ENCODE measurements around the gene KDELR3.

KDELR3 gene

DNA sequence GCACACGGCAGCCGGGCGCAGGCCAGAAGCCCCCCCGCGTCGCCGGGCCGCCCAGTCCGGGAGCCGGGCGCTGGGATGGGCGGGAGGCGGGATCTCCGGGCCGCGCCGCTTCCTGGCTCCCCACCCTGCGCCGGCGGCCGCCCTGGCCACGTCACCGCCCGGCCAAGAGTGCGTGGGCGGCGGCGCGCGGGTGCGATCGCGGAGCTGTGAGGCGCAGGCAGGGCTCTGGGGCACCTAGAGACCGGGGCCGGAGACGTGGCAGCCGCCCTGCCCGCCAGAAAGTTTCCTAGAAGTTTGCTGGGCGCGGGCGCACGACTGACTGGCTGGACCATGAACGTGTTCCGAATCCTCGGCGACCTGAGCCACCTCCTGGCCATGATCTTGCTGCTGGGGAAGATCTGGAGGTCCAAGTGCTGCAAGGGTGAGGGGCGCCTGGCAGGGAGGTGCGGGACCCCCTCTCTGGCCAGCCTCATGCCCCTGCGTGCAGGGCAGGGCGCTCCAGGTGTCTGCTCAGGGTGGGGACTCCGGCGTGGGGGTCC is at the start of gene KDELR3:
Gene KDELR3, plus strand, starts transcription at position 193 of the 539 bp plus-strand sequence. Its CDS starts 138 bp downstream, at position 331.
- DNase-seq (ENCODE audit: low read depth in 2 of 2), result peak; percentile 57 to 73

DNA sequence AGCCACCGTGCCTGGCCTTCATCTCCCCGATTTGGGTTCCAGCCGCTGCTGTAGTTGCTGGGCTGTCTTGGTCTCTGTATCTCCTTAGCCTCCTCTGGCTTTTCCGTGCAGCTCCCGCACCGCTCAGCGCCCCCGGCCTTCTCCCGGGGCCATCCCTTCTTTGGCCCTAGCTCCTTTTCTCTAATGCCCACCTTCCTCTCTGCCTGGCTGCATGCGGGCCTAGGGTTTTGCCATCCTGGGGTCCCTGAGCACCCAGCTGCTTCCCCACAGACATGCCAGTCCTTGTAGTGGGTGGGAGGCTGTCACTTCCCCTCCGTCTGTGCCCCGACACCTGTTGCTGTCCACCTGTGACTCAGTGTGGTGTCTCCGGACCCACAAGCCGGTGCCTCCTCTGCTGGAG is 49.3 kb upstream of the KDELR3 start:
- no peak for DNase-seq (ENCODE audit: low read depth in 2 of 2)

DNA sequence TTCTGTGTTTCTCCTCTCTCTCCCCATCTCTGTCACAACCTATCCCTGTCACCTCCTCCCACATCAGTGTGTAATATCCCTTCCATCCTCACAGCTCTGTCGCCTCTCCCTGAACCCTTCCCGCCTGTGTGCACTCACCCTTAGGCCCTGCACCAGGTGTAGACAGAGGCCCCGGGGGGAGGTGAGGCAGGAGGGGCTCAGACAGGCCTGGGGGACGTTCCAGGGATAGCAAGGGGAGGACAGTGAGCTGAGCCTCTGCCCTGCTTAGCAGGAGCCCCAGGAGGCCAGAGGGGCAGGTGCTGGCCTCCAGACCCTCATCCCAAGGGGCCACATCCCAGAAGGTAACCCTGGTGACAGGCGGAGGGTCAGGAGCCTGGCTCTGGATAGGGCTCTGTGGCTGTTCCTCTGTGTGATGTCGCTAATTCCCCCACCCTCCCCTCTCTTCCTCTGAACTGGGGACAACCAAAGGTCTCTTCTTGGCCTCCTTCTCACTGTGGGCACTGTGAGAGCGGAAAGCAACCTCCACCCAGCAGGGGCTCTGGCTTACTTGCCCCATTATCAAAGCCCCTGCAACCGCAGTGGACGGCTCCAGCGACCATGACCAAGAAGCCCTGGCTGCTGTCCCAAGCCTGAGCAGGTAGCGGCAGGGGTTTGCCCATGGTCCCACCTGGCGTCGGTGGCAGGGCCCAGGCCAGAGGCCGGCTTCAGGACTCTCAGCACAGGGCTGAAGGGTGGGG is 48.6 kb upstream of the KDELR3 start:
- no peak for DNase-seq (ENCODE audit: low read depth in 2 of 2)

DNA sequence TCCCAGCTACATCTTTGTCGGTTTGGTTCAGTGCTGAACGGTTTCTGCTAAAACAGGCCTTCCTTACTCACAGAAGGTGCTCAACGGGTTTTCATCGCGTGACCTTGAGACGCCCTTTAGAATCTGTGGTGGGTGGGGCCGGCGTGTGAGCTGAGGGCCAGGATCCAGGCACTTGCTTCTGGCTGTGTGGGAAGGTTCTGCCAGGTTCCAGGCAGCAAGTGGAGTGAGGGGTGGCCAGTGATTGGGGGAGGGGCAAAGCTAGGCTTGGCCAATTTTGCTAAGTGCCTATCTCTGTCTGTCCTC is 48.1 kb upstream of the KDELR3 start:
- no peak for DNase-seq (ENCODE audit: low read depth in 2 of 2)

DNA sequence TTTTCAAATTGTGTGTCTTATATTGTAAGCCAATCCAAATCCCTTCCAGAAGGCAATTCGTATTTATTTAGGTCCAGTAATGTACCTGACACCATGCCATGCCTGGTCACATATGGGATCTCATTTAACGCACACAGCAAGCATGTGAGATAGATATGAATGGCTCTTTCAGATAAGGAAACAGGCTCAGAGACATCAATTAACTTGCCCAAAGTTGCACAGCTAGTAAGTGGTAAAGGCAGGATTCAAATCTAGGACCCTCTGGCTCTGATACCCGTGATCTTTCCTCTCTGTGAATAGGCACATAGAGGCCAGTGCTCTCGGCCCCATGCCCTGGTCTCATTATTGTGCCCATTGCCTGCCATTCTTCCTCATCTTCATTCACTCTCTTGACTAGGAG is 47.2 kb upstream of the KDELR3 start:
- DNase-seq (ENCODE audit: low read depth in 2 of 2), result no peak

DNA sequence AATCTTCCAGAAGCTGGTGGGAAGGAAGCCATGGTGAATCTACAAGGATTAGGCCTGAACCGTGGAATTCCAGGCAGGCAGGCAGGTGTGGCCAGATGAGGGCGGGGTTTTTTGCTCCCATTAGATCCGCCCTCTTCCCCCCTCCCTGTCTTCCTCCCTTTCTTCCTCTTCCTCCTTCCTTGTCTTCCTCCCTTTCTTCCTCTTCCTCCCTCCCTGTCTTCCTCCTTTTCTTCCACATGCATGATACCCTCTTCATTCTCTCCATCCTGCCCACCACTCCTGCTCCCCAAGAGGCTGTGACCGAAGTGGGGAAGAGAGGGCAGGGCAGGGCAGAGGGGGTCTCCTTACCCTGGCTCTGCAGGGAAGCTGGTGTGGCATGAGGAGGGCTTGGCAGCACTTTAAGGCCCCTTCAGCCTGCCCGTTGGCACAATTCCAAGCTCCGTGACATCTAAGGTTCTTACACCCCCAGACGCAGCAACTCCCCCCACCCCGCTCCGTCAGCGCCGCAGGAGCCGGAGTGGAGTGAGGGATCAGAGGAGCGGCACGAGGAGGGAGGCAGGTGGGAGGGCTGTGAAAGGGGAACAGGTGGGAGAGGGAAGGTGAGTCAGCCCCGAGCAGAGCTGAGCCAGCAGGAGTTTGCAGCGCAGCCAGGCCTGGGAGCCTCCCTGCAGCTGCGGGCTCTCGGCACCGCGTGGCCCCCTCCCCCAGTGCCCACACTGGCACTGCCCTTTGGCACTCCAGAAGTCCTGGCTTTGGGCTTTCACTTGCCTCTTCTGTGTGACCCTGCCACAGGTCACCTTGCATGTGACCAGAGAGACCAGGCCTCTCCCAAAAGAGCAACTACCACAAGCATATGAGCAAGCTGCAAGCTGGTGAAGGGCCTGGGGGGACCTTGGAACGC is 45.0 kb upstream of the KDELR3 start:
- DNase-seq (ENCODE audit: low read depth in 2 of 2), result no peak

DNA sequence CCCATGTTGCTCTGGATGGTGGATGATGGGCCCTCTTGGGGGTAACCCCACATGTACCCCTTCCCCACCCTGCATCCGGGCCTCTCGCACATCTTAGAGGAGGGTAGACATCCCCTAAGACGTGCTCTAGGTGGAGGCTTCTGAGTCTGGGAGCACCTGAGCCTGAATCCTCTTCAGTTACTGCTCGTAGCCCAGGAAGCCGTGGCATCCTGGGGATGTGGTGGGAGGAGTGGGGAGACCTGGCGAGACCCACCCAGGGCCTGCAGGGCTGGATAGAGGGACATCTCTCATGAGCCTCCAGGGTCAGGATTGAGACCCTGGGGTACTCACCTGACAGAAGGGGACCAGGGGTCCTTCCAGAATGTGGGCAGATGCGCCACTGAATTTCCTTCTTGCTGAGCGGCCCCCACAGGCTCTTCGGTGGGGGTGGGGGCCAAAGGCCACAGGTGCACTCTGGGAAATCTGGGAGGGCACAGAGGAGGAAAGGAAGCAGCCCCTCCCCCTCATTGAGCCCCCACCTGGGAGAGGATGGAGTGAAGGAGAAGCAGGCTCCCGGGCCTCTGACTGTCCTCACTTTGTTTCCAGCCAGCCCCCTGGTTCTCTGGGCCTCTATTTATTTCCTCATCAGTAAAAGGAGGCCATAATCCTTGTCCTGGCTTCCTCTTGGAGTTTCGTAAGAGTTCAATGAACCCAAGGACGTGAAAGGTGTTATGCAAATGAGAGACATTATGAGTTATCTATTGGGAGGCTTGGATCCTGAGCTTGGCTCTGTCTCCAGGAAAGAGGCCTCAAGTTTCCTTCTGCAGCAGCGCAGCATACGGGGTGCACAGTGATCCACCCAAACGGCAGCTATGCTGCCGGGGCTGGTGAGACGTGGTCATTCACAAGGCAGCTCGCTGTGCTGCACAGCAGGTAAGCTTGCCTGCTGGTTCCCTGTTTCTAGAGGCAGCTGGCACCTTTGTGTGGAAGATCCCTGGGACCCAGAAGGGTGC is 44.1 kb upstream of the KDELR3 start:
- DNase-seq (ENCODE audit: low read depth in 2 of 2), result no peak

DNA sequence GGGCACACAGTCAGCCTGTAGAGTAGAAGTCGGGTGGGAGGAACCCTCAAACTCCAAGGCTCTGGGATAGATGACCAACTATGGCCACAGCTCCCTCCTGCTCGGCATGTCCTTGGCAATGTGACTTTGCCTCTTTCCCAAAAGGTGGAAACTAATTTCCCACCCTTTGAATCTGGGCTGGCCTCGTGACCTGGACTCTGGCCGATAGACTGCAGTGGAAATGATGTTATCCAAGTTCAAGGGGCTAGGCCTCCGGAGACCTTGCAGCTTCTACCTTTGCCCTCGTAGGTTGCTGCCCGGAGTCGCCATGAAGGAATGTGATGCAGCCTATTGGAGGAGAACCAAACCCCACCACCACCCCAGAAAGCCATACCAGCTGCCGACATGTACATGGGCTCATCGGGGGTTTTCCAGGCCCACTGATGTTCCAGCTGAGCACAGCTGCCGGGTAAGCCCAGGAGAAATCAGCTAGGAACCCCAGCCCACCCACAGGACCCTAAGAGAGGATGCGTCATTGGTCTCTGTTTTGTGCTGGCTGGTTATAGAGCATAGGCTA is 43.3 kb upstream of the KDELR3 start:
- no peak for DNase-seq (ENCODE audit: low read depth in 2 of 2)

DNA sequence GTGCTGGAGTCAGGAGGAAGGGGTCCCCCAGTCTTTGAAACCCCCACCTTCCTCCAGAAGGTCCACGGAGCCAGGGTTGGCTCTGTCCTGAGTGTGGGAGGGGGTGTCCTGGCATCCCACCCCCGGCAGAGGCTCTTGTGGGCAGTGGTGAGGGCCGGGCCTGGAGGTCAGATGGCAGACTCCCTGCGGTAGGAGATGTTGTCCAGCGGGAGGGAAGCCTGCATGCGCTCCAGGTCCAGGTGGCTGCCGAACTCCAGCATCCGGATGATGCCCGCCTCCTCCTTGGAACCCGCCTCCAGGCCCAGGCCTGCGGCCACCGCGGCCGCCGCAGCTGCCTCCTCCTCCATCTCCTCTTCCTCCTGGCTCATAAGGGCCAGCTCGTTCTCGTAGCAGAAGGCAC is 41.3 kb upstream of the KDELR3 start:
- DNase-seq (ENCODE audit: low read depth in 2 of 2), result no peak

DNA sequence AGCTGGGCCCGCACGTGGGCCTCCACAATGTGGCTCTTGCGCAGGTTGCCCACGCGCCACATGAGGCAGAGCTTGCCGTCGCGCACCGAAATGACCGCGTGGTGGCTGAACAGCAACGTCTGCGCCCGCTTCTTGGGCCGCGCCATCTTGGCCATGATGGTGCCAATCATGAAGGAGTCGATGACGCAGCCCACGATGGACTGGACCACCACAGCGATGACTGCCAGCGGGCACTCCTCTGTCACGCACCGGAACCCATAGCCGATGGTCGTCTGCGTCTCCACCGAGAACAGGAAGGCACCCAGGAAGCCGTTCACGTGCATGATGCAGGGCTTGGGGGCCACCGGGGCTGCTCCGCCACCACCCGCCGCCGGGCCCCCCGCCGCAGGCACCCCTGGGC is 40.4 kb upstream of the KDELR3 start:
- no peak for DNase-seq (ENCODE audit: low read depth in 2 of 2)

DNA sequence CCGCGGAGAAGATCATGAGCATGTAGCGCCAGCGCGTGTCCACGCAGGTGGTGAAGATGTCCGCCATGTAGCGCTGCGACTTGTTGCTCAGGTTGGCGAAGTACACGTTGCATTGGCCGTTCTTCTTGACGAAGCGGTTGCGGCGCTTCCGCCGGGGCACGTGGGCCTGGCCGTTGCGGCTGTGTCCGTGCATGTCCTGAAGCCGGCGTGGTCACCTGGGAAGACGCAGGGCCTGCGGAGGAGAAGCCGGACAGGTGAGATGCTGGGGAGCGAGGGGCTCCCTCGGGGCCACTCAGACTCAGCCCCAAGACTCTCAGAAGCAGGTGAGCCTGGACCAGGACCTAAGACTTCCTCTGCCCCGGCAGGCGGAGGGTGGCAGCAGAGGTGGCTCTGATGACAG is 40.0 kb upstream of the KDELR3 start:
- no peak for DNase-seq (ENCODE audit: low read depth in 2 of 2)

DNA sequence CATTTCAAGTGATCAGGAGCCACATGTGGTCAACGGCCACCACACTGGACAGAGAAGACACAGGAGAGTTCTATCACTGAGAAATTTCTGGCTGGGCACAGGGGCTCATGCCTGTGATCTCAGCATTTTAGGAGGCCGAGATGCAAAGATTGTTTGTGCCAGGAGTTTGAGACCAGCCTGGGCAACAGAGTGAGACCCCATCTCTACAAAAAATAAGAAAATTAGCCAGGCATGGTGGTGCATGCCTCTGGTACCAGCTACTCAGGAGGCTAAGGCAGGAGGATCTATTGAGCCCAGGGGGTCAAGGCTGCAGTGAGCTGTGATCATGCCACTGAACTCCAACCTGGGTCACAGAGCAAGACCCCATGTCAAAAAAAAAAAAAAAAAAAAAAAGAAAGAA is 39.2 kb upstream of the KDELR3 start:
- no peak for DNase-seq (ENCODE audit: low read depth in 2 of 2)

DNA sequence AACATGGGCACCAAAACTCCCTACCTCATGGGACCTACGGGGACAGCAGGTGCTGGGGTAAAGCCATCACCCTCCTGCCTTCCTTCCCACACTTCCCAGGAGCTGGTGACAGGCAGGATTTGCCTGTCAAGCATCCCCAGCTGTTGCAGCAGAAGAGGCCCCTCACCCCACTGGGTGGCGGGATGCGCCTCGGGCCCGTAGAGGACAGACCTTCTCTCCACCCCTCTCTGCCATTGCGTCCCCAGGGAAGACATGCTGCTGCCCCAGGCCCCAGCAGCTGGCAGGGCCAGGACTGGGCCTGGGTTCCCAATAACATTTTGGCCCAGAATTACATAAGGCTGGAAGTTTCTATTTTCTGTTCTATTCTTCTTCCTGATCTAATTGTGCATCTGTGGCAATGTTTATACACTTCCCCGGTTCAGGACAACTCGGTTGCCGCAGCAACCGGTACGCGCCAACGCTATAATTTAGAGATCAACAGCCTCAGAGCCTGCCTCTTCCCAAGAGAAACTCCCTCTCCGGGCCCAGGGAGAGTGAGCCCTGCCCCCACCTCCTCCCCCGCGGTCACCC is 38.3 kb upstream of the KDELR3 start:
- DNase-seq (ENCODE audit: low read depth in 2 of 2), result no peak

DNA sequence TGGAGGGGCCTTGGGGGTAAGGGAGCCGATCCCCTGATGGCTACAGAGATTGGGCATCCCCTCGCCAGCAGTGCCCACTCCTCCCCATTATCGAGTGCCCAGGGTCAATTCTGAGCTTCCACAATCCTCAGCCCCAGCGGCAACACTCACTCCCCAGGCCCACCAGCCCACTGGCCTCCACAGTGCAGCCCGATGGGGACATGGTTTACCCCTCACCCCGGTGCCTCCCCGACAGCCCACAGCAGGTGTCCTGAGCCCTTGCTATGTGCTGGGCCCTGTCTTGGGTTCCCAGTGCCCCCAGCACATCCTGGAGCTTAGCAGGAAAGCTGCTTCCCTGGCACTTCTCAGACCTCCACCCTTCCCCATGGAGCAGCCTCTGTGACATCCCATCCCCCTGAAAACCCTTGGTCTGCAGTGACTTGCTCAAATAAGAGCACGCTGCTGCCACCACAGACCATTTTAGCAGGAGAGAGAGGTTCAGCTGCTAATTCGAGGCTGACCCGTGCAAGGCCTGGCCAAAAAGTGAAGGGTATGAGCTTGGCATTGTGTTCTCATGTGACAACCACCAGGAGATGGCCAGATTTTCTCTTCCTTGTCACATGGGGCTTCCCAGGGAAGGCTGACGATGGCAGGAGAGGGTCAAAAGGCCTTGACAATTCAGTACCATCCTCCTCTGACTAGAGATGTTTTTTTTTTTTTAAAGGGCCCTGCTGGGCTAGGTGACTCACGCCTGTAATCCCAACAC is 36.5 kb upstream of the KDELR3 start:
- no peak for DNase-seq (ENCODE audit: low read depth in 2 of 2)

DNA sequence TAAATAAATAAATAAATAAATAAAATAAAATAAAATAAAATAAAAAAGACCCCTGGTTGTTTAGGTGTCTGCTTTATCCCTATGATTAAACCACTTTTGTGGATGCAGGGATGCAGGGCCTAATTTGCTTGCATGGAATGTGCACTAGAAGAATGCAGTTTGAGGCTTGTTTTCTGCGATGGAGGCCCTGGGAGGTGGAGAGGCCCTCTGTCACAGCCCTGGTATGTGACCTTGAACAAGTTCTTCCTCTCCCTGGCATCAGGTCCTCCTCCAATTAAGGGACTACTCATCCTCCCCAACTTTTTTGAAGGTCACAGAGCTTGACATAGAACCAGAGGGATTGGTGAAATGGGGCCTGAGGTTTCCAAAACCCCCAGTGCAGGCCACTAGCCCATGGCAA is 35.6 kb upstream of the KDELR3 start:
- DNase-seq (ENCODE audit: low read depth in 2 of 2), result no peak

DNA sequence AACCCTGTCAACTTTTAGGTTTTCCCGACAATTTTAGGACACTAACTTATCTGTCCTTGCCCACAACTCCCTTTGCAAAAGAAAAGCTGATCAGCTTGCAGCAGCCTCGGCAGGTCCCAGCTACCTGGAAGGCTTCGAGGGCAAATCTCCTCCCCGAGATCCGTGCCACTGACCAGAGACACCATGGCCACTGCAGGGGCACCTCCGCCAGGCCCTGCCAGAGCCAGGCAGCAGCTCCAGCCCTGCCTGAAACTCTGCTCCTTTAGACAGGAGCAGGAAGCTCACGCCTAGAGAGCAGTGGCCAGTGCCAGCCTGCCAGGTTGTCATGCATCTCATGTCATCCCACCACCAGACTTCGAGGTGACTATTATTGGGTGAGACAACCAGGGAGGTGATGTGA is 34.0 kb upstream of the KDELR3 start:
- no peak for DNase-seq (ENCODE audit: low read depth in 2 of 2)

DNA sequence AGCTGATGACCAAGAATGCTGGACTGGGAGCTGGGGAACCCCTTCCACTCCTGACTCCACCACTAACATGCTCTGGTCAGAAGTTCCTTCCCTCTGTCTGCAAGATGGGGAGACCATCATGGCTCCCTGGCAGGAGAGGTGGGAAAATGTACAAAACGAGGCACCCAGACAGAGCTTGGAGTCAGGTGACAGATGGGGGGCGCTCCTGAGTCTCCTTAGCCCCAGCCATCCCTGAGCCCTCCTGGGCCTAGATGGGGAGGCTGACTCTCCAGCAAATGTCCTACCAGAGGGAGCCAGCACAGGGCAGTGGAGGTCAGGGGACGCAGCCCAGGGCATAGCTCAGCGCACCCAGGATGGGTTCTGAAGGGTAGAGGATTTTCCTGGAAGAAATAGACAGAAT is 32.9 kb upstream of the KDELR3 start:
- no peak for DNase-seq (ENCODE audit: low read depth in 2 of 2)

DNA sequence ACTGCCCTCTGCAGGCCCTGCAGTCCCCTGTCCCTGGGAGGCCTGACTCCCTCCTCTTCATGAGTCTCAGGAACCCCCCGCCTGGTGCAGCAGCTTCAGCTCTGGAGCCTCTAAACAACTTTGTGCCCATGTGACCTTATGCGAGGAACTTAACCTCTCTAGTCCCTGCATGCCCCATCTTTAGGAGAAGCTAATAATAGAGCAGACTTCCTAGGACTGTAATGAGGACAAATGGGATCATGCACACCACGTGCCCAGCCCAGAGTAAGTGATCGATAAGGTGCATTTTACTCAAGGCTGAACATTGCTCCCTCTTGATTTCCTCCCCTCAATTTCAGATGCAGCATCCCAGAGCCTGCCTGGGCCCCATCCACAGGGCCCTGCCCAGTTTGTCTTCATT is 31.9 kb upstream of the KDELR3 start:
- DNase-seq (ENCODE audit: low read depth in 2 of 2), result no peak

DNA sequence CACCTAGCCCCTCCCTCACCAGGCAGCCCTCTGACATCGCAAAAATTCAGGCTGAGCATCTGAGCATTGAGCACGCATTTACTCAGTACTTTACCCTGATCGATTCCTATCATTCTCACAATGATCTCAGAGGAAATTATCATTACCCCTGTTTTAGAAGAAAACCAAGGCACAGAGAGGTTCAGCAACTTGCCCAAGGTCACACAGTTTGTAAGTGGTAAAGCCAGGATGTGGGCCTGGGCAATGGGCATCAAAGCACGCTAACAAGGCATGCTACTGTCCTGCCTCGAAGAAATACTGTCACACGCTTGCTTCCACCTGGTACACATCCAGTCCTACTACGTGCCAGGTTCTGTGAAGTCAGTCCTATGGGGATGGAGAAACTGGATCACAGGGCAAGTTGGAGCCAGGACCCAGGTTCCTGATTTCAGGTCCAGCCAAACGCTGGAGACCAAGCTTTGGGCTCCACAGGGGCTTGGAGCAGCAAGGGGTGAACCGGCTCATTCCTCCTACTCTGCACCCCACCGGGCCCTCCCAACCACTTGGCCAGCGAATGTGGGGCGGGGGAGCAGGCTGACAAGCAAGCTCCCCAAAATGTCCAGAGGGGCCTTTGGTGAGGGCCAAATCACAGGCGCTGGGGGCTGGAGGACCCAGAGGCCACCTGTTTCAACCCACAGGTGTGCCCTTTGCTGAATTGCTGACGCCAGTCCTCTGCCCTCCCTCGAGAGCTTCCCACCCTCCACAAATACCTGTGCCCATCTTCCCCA is 31.1 kb upstream of the KDELR3 start:
- no peak for DNase-seq (ENCODE audit: low read depth in 2 of 2)

DNA sequence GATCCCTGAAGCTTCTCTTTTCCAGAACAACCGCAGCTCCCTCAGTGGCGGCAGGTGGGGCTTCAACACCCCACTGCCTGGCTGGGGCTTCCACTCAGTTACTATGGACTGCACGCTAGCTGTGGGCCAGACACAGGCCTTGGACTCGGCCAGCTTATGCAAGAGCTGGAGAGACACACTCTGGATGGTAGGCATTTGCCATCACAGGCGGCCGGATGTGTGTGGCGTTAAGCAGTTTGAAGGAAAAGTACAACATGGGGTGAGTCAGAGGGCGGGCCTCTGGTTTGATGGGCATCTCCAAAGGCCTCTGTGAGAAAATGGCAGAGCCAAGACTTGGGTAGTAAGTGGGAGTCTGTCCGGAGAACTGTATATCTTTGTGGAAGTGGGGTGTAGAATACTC is 30.5 kb upstream of the KDELR3 start:
- DNase-seq (ENCODE audit: low read depth in 2 of 2), result no peak
